ENCODE measurements around the gene NLRC5.

Gene NLRC5

GRCh38 chr16:57071831-57072582 is 82.7 kb downstream of the NLRC5 start:
- H4K8ac ChIP-seq (ENCODE audit: low read depth, low read length): no peak overlapping the region
- H3K23ac ChIP-seq (ENCODE audit: low read depth, low read length, poor library complexity): no peak overlapping the region
- H3K36me3 ChIP-seq (replicated peaks in 1 of 2; ENCODE audit: control insufficient read depth in 2 of 2, insufficient read depth in 2 of 2, low read length in 2 of 2): no peaks in the 10 kb centered on the region
- H3K9ac ChIP-seq (ENCODE audit: low read depth, low read length, poor library complexity): no peak overlapping the region
- H3K9me3 ChIP-seq (replicated peaks in 1 of 2; ENCODE audit: control insufficient read depth in 2 of 2, insufficient read depth in 1 of 2, low read depth in 1 of 2, low read length in 2 of 2): no peaks in the 10 kb centered on the region
- H2BK120ac ChIP-seq (ENCODE audit: low read depth, low read length): no peak overlapping the region
- H3K4me3 ChIP-seq (ENCODE audit: low read length in 2 of 2): no peak overlapping the region
- no peak for DNase-seq (ENCODE audit: low spot score)
- no peaks in the 10 kb centered on the region for H3K79me1 ChIP-seq (ENCODE audit: low read depth, low read length)
- no peak overlapping the region for H2BK15ac ChIP-seq (ENCODE audit: low read length)
- no peak overlapping the region for H4K91ac ChIP-seq (ENCODE audit: low read depth, low read length, poor library complexity)
- H2AK5ac ChIP-seq (ENCODE audit: low read depth, low read length): no peak overlapping the region
- no peak overlapping the region for H3K4me2 ChIP-seq (ENCODE audit: insufficient read depth, low read length, poor library complexity, severe bottlenecking)
- no CpG with 5 or more reads among the region's 3 CpGs for WGBS, 2 donors (ENCODE audit: extremely low coverage in 2 of 2, insufficient read length in 2 of 2, insufficient replicate concordance in 1 of 2)
- no peak overlapping the region for H2AFZ ChIP-seq (ENCODE audit: low read length)
- no peak overlapping the region for H2BK12ac ChIP-seq (ENCODE audit: low read length)
- peaks cover 0 to 8% of the 10 kb centered on the region in 2 donors for H3K4me1 ChIP-seq (ENCODE audit: control insufficient read depth in 2 of 2, insufficient read depth in 1 of 2, low read depth in 1 of 2, low read length in 2 of 2)
- H3K27ac ChIP-seq (replicated peaks; ENCODE audit: low read length): no peak overlapping the region
- H3K27me3 ChIP-seq (ENCODE audit: control insufficient read depth in 3 of 3, insufficient read depth in 3 of 3, low read depth in 1 of 3, low read length in 3 of 3): peaks cover 0 to 40% (median 0%) of the 10 kb centered on the region in 3 experiments
- H2BK5ac ChIP-seq (ENCODE audit: low read length): no peak overlapping the region
- no peak overlapping the region for H3K18ac ChIP-seq (ENCODE audit: low read length)
- no peak overlapping the region for H3K14ac ChIP-seq (ENCODE audit: low read length)
- no peak overlapping the region for H3K4ac ChIP-seq (ENCODE audit: low read length)

- Histone ChIP-seq H3K27ac (replicated peaks; ENCODE audit: low read length) (no peak overlapping the region), H4K8ac (ENCODE audit: low read depth, low read length) (no peak overlapping the region), H2AFZ (ENCODE audit: low read length) (no peak overlapping the region), H3K9me3 (replicated peaks in 1 of 2; ENCODE audit: control insufficient read depth in 2 of 2, insufficient read depth in 1 of 2, low read depth in 1 of 2, low read length in 2 of 2) (no peaks in the 10 kb centered on the region), H2BK120ac (ENCODE audit: low read depth, low read length) (no peak overlapping the region), H3K18ac (ENCODE audit: low read length) (no peak overlapping the region), H3K4me2 (ENCODE audit: insufficient read depth, low read length, poor library complexity, severe bottlenecking) (no peak overlapping the region), H2BK5ac (ENCODE audit: low read length) (no peak overlapping the region), H4K91ac (ENCODE audit: low read depth, low read length, poor library complexity) (no peak overlapping the region), H3K4me3 (ENCODE audit: low read length in 2 of 2) (no peak overlapping the region), H3K4me1 (ENCODE audit: control insufficient read depth in 2 of 2, insufficient read depth in 1 of 2, low read depth in 1 of 2, low read length in 2 of 2) (peaks cover 0 to 9% of the 10 kb centered on the region in 2 donors), H3K23ac (ENCODE audit: low read depth, low read length, poor library complexity) (no peak overlapping the region), H2AK5ac (ENCODE audit: low read depth, low read length) (no peak overlapping the region), H3K79me1 (ENCODE audit: low read depth, low read length) (no peaks in the 10 kb centered on the region), H3K36me3 (replicated peaks in 1 of 2; ENCODE audit: control insufficient read depth in 2 of 2, insufficient read depth in 2 of 2, low read length in 2 of 2) (no peaks in the 10 kb centered on the region), H3K4ac (ENCODE audit: low read length) (no peak overlapping the region), H3K14ac (ENCODE audit: low read length) (no peak overlapping the region), H2BK12ac (ENCODE audit: low read length) (no peak overlapping the region), H3K27me3 (ENCODE audit: control insufficient read depth in 3 of 3, insufficient read depth in 3 of 3, low read depth in 1 of 3, low read length in 3 of 3) (peaks cover 0 to 38% (median 0%) of the 10 kb centered on the region in 3 experiments), H3K9ac (ENCODE audit: low read depth, low read length, poor library complexity) (no peak overlapping the region), H2BK15ac (ENCODE audit: low read length) (no peak overlapping the region)
- DNase-seq (ENCODE audit: low spot score): no peak
- no CpG with 5 or more reads among the region's 8 CpGs for WGBS, 2 donors (ENCODE audit: extremely low coverage in 2 of 2, insufficient read length in 2 of 2, insufficient replicate concordance in 1 of 2)
Measured at GRCh38 chr16:57072616-57073275, 83.4 kb downstream of the NLRC5 start.

GRCh38 chr16:57077714-57078113 is 88.4 kb downstream of the NLRC5 start:
- Histone ChIP-seq H3K9ac (ENCODE audit: low read depth, low read length, poor library complexity) (peak overlapping the region; percentile 1), H2BK5ac (ENCODE audit: low read length) (no peak overlapping the region), H4K91ac (ENCODE audit: low read depth, low read length, poor library complexity) (no peak overlapping the region), H3K27me3 (ENCODE audit: control insufficient read depth in 3 of 3, insufficient read depth in 3 of 3, low read depth in 1 of 3, low read length in 3 of 3) (peaks cover 0 to 49% (median 0%) of the 10 kb centered on the region in 3 experiments), H3K4me3 (ENCODE audit: low read length in 2 of 2) (no peak overlapping the region), H2AK5ac (ENCODE audit: low read depth, low read length) (no peak overlapping the region), H2BK120ac (ENCODE audit: low read depth, low read length) (no peak overlapping the region), H2AFZ (ENCODE audit: low read length) (no peak overlapping the region), H4K8ac (ENCODE audit: low read depth, low read length) (no peak overlapping the region), H3K36me3 (replicated peaks in 1 of 2; ENCODE audit: control insufficient read depth in 2 of 2, insufficient read depth in 2 of 2, low read length in 2 of 2) (no peaks in the 10 kb centered on the region), H3K4ac (ENCODE audit: low read length) (no peak overlapping the region), H3K27ac (replicated peaks; ENCODE audit: low read length) (no peak overlapping the region), H3K23ac (ENCODE audit: low read depth, low read length, poor library complexity) (no peak overlapping the region), H3K79me1 (ENCODE audit: low read depth, low read length) (no peaks in the 10 kb centered on the region), H3K4me2 (ENCODE audit: insufficient read depth, low read length, poor library complexity, severe bottlenecking) (no peak overlapping the region), H3K14ac (ENCODE audit: low read length) (no peak overlapping the region), H3K9me3 (replicated peaks in 1 of 2; ENCODE audit: control insufficient read depth in 2 of 2, insufficient read depth in 1 of 2, low read depth in 1 of 2, low read length in 2 of 2) (no peaks in the 10 kb centered on the region), H3K4me1 (ENCODE audit: control insufficient read depth in 2 of 2, insufficient read depth in 1 of 2, low read depth in 1 of 2, low read length in 2 of 2) (peaks cover 0 to 1% of the 10 kb centered on the region in 2 donors), H2BK12ac (ENCODE audit: low read length) (no peak overlapping the region), H2BK15ac (ENCODE audit: low read length) (peak overlapping the region; percentile 11), H3K18ac (ENCODE audit: low read length) (peak overlapping the region; percentile 49)
- no peak for DNase-seq (ENCODE audit: low spot score)
- WGBS, 2 donors (ENCODE audit: extremely low coverage in 2 of 2, insufficient read length in 2 of 2, insufficient replicate concordance in 1 of 2): no CpG with 5 or more reads among the region's 7 CpGs

- H3K9ac ChIP-seq (ENCODE audit: low read depth, low read length, poor library complexity): no peak overlapping the region
- H2BK120ac ChIP-seq (ENCODE audit: low read depth, low read length): no peak overlapping the region
- H2BK15ac ChIP-seq (ENCODE audit: low read length): no peak overlapping the region
- no peak overlapping the region for H2BK5ac ChIP-seq (ENCODE audit: low read length)
- H3K36me3 ChIP-seq (replicated peaks in 1 of 2; ENCODE audit: control insufficient read depth in 2 of 2, insufficient read depth in 2 of 2, low read length in 2 of 2): no peaks in the 10 kb centered on the region
- no peak overlapping the region for H3K18ac ChIP-seq (ENCODE audit: low read length)
- no peak overlapping the region for H3K4me3 ChIP-seq (ENCODE audit: low read length in 2 of 2)
- H3K9me3 ChIP-seq (replicated peaks in 1 of 2; ENCODE audit: control insufficient read depth in 2 of 2, insufficient read depth in 1 of 2, low read depth in 1 of 2, low read length in 2 of 2): no peaks in the 10 kb centered on the region
- no peak overlapping the region for H2AK5ac ChIP-seq (ENCODE audit: low read depth, low read length)
- H2AFZ ChIP-seq (ENCODE audit: low read length): no peak overlapping the region
- H3K4ac ChIP-seq (ENCODE audit: low read length): no peak overlapping the region
- H3K27ac ChIP-seq (replicated peaks; ENCODE audit: low read length): no peak overlapping the region
- DNase-seq (ENCODE audit: low spot score): no peak
- no peak overlapping the region for H3K14ac ChIP-seq (ENCODE audit: low read length)
- no peak overlapping the region for H3K23ac ChIP-seq (ENCODE audit: low read depth, low read length, poor library complexity)
- no peak overlapping the region for H4K91ac ChIP-seq (ENCODE audit: low read depth, low read length, poor library complexity)
- H3K79me1 ChIP-seq (ENCODE audit: low read depth, low read length): no peaks in the 10 kb centered on the region
- no peak overlapping the region for H4K8ac ChIP-seq (ENCODE audit: low read depth, low read length)
- no peak overlapping the region for H2BK12ac ChIP-seq (ENCODE audit: low read length)
- no peak overlapping the region for H3K4me2 ChIP-seq (ENCODE audit: insufficient read depth, low read length, poor library complexity, severe bottlenecking)
- H3K4me1 ChIP-seq (ENCODE audit: control insufficient read depth in 2 of 2, insufficient read depth in 1 of 2, low read depth in 1 of 2, low read length in 2 of 2): peaks cover 1 to 5% of the 10 kb centered on the region in 2 donors
- H3K27me3 ChIP-seq (ENCODE audit: control insufficient read depth in 3 of 3, insufficient read depth in 3 of 3, low read depth in 1 of 3, low read length in 3 of 3): peaks cover 0 to 43% (median 0%) of the 10 kb centered on the region in 3 experiments
Measured at GRCh38 chr16:57081744-57082143, 92.4 kb downstream of the NLRC5 start.
